Stimulated activated CD8-positive, alpha-beta memory T cell treated with anti-CD3 and anti-CD28 coated beads, Interleukin-2, amount 100 ng/mL, for 1 hour (primary cell): ENCODE data around the gene ZMYM2.

ENCODE experiments used
- DNase-seq, 2 donors: peaks; one replicate each; pipeline ENCODE4 v3.0.0-alpha.2; 2020; ENCODE audit warnings: low read depth in 2 of 2

The ZMYM2 gene

DNA sequence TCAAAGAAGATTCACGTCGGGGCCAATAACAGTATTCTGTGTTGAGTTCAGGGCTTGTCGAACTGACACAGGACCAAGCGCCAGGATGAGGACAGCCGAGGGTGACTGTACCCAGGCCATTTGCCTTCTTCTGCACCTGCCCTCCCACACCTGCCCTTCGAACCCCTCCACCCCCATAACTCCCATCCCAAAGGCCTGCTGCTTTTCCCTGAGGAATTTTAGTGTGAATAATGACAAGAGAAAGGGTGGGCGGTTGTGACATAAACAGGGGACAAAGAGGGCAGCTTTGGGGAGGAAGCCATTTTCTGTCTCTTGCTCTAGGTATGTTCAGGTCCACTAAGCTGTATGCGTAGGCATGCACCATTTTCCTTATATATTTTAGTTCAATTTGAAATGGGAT, 176.2 kb downstream of the ZMYM2 start:
- DNase-seq, result no peak

DNA sequence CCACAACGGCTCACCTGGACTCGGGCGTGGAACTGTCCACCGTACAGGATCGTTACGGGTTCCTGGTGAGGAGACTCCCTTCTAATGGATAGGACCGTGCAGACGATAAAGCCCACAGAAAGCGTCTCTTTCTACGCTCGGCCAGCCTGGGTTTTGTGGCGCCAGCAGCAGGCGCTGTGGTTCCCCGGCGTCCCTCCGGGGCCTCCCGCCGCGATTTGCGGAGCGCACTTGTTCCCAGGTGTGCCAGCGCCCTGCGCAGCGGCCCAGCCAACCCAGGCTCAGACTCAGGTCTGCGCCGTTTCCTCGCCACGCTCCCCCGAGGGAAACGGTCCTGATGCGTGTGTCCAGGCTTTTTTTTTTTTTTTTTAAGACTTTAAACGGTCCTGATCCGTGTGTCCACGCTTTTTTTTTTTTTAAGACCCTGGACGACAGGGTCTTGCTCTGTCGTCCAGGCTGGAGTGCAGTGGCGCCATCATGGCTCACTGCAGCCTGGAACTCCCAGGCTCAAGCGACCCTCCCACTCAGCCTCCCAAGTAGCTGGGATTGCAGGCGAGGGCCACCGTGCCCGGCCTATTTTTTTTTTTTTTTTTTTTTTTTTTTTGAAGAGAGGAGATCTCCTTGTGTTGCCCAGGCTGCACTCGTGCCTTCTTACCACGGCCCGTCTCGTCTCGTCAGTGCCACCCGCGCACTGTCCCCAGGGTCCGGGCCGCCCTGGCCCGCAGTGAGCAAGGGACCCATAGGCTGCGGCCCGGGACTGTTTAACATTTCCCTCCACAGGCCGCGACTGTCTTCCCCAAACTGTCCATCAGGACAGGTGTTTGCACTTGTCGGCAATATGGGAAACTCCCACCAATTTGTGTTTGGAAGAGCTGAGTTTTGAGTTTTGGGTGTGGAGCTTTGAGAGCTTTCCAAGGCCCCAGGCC, 178.5 kb downstream of the ZMYM2 start:
- no peak for DNase-seq

DNA sequence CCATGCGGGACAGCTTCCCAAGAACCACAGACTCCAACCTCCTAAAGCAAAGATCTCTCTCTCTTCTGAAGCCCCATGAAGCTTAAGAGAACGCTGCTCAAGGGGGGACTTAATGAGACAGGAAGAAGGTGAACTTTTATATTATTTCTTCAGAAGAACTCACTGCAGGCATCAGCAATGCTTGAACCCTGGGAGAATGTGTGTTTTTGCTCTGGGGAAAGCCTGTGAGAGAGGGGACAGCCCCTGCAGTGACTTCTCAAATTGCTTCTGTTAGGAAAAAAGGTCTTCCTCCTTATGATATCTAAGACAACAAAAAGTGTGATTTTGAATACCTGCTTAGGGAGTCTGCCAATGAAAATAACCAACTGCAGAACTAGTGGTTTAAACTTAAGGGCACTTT, 179.3 kb downstream of the ZMYM2 start:
- DNase-seq, result no peak

DNA sequence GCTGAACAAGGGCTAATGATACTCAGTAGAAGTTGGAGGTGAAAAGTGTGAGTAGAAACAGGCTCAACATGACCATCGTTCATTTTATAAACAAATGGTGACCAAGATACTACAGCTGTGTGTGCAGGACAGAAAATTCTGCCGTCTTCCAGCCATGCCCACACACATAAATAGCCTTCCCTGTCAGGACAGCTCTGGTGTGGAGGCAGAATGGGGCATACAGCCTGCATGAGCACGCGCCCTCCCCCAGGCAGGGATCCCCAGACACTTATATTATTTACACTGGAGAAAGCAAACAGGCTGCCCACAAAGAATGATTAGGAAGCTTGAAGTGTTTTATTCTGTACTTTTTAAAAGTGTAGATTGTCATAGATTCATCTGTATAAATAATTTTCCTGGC, 182.0 kb downstream of the ZMYM2 start:
- DNase-seq, result no peak
